GM10266 (cell line): ENCODE data around the gene VGLL4.

ENCODE experiments used
- DNase-seq: peaks from one replicate; pipeline ENCODE4 v3.0.0; 2012; ENCODE audit errors: extremely low spot score
- TF ChIP-seq, protein P1 (sequence below): IDR thresholded peaks from 2 replicates; pipeline ENCODE4 v1.5.1; 2012; ENCODE audit warnings: mild to moderate bottlenecking, low read depth; ENCODE audit not compliant: control insufficient read depth, insufficient read depth; ENCODE audit errors: missing control alignments

VGLL4 gene

DNA sequence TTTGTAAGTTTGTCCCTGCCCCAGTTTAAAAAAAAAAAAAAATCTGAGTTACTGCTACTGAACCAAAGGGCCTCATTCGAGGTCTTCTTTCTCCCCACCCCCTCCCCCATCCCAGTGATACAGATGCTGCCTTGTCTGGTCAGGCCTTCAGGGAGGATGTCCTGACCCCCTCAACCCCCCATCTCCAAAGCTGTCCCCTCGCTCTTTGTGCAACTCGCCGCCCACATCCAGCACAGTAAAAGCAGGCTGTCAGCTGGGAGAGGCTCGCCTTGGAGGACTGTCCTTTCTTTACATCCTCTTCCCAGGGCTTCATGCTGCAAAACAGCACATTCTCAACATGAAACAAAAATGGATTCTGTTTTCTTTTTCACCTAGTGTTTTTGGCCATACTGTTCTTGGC is 133.4 kb downstream of the VGLL4 start:
- DNase-seq: no peak
- TF ChIP-seq, protein P1, sequence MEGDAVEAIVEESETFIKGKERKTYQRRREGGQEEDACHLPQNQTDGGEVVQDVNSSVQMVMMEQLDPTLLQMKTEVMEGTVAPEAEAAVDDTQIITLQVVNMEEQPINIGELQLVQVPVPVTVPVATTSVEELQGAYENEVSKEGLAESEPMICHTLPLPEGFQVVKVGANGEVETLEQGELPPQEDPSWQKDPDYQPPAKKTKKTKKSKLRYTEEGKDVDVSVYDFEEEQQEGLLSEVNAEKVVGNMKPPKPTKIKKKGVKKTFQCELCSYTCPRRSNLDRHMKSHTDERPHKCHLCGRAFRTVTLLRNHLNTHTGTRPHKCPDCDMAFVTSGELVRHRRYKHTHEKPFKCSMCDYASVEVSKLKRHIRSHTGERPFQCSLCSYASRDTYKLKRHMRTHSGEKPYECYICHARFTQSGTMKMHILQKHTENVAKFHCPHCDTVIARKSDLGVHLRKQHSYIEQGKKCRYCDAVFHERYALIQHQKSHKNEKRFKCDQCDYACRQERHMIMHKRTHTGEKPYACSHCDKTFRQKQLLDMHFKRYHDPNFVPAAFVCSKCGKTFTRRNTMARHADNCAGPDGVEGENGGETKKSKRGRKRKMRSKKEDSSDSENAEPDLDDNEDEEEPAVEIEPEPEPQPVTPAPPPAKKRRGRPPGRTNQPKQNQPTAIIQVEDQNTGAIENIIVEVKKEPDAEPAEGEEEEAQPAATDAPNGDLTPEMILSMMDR: no peak

GRCh38 chr3:11510001-11510340 is 133.7 kb downstream of the VGLL4 start:
- no peak for DNase-seq
- TF ChIP-seq, protein P1: no peak

GRCh38 chr3:11509173-11510000 is 134.3 kb downstream of the VGLL4 start:
- DNase-seq: no peak
- TF ChIP-seq, protein P1: no peak

DNA sequence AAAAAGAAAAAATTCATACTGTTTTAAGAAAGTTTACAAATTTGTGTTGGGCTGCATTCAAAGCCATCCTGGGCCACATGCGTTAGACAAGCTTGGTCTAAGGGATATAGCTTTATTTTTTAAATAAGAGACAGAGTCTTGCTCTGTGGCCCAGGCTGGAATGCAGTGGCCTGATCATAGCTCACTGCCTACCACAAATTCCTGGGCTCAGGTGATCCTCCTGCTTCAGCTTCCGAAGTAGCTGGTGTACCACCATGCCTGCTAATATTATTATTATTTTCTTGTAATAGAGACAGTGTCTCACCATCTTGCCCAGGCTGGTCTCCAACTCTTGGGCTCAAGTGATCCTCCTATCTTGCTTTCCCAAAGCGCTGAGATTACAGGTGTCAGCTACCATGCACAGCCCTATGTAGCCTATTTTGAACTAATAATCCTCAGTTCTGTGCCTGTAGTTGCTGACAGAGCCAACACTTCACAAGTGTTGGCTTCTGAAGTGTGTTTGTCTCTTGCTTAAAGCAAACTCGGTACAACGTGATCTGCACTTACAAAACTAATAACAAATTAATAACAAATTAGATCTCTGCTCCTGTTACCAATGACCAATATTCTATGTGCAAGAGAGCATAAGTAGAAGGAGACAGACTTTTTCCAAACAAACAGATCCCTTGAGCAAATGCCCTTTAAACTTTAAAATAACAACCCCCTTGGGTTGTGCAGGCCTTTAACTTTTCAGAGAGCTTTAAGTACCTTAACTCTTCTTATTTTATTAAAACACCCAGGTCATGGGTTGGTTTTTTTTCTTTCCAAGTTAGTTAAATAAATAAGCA is 135.2 kb downstream of the VGLL4 start:
- TF ChIP-seq, protein P1: no peak
- DNase-seq: no peak

DNA sequence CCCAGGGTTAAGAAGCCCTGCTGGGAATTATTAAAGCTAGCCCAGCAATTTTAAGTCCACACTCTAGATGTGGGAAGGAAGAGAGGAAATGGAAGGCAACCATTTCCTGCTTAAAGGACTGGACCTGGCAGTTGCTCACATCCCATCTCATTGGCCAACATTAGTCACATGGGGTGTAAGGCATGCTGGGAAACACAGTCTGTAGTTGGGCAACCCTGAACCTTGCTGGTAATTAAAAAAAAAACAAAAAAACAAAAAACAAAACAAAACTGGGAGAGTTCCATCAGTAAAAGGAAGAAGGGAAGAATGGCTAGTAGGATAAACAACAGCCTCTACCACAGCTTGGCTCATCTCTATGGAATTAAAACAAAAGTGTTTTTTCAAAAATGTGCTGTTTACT is 136.0 kb downstream of the VGLL4 start:
- DNase-seq: no peak
- TF ChIP-seq, protein P1: no peak
